Keratinocyte (primary cell): ENCODE results near the gene PLSCR4. TPM values are rescaled to one million over a fixed set of nuclear protein-coding genes. Genes with fewer than 3 reads are reported as not detected.

Source experiments
- DNase-seq: peaks from one replicate; pipeline ENCODE4 v3.0.0-alpha.2; 2011; ENCODE audit warnings: low read depth, missing footprints, low spot score
- FAIRE-seq: peaks from 2 replicates; lab custom pipeline; 2011; peaks lifted over from hg19 to GRCh38; lab: Jason Lieb, UNC
- H2AFZ ChIP-seq: 2 replicates; pipeline ENCODE4 v1.6.0; 2012; ENCODE audit warnings: low read length, control low read depth, inconsistent platforms; ENCODE audit not compliant: control insufficient read depth
- H3K27ac ChIP-seq: 2 replicates; pipeline ENCODE4 v1.5.1; 2011; ENCODE audit warnings: low read length; ENCODE audit not compliant: control insufficient read depth, insufficient read depth
- H3K27me3 ChIP-seq: 3 replicates; pipeline ENCODE4 v1.6.0; 2011; ENCODE audit warnings: low read length; ENCODE audit not compliant: control insufficient read depth, insufficient read depth; ENCODE audit errors: extremely low read depth
- H3K36me3 ChIP-seq, 2 experiments: 2 replicates in 1 of 2; 3 replicates in 1 of 2; pipeline ENCODE4 v1.5.1; 2011; ENCODE audit warnings: low read length in 2 of 2, mild to moderate bottlenecking in 1 of 2; ENCODE audit not compliant: control insufficient read depth in 2 of 2, insufficient read depth in 2 of 2; ENCODE audit errors: extremely low read depth in 1 of 2
- H3K4me1 ChIP-seq: 3 replicates; pipeline ENCODE4 v1.5.1; 2011; ENCODE audit warnings: low read length; ENCODE audit not compliant: control insufficient read depth, insufficient read depth; ENCODE audit errors: extremely low read depth
- H3K4me2 ChIP-seq: 3 replicates; pipeline ENCODE4 v1.6.0; 2011; ENCODE audit warnings: low read depth, low read length; ENCODE audit not compliant: control insufficient read depth, insufficient read depth; ENCODE audit errors: extremely low read depth
- H3K4me3 ChIP-seq, 3 experiments: fragments of 200-600 bp in 1 of 3; sonication (generic) in 1 of 3; 2 replicates in 2 of 3; 3 replicates in 1 of 3; pipeline ENCODE4 v1.5.1; 2011 to 2016; ENCODE audit warnings: low read length in 3 of 3, mild to moderate bottlenecking in 3 of 3, control low read depth in 2 of 3, inconsistent platforms in 1 of 3, low read depth in 1 of 3, mixed read lengths in 1 of 3, mixed run types in 1 of 3, moderate library complexity in 1 of 3; ENCODE audit not compliant: control insufficient read depth in 2 of 3, insufficient read depth in 2 of 3; ENCODE audit errors: extremely low read depth in 1 of 3
- H3K79me2 ChIP-seq: 2 replicates; pipeline ENCODE4 v1.6.0; 2012; ENCODE audit warnings: low read length; ENCODE audit not compliant: control insufficient read depth, insufficient read depth
- H3K9ac ChIP-seq: 3 replicates; pipeline ENCODE4 v1.6.0; 2011; ENCODE audit warnings: low read length; ENCODE audit not compliant: control insufficient read depth, insufficient read depth; ENCODE audit errors: extremely low read depth
- H3K9me1 ChIP-seq: 3 replicates; pipeline ENCODE4 v1.6.0; 2011; ENCODE audit warnings: low read length; ENCODE audit not compliant: control insufficient read depth, insufficient read depth; ENCODE audit errors: extremely low read depth
- H3K9me3 ChIP-seq: 2 replicates; pipeline ENCODE4 v1.5.1; 2012; ENCODE audit warnings: low read depth, low read length; ENCODE audit not compliant: control insufficient read depth
- H4K20me1 ChIP-seq: 3 replicates; pipeline ENCODE4 v1.6.0; 2011; ENCODE audit warnings: low read length; ENCODE audit not compliant: control insufficient read depth, insufficient read depth; ENCODE audit errors: extremely low read depth
- EZH2 ChIP-seq: IDR thresholded peaks from one replicate; pipeline ENCODE4 v1.6.1; 2012; ENCODE audit warnings: inconsistent platforms, mild to moderate bottlenecking, low read length, moderate library complexity
- dilution Hi-C: fragments of 300-500 bp; cut with MboI; formaldehyde crosslinking; loops from one replicate; pipeline ENCODE4 v1.7.0; 2020; ENCODE audit warnings: low sequenced_read_pairs; ENCODE audit not compliant: extremely low pct_ligation_motif_present
- polyA plus RNA-seq, 5 experiments: library from polyadenylated mRNA; depleted of rRNA in 3 of 5; stranded (reverse) in 3 of 5; stranded (forward) in 1 of 5; unstranded in 1 of 5; fragments of >200 nt; gene quantifications; 1 replicate in 1 of 5; 2 replicates in 3 of 5; 3 replicates in 1 of 5; pipeline versions ENCODE4 v1.2.1 to v1.2.3, GENCODE V29; 2011 to 2012; ENCODE audit warnings: missing spikeins in 2 of 5, low read depth in 1 of 5, low replicate concordance in 1 of 5
- TF ChIP-seq, protein P1 (sequence below), 3 experiments: IDR thresholded peaks in 1 of 3; conservative IDR thresholded peaks in 1 of 3; optimal IDR thresholded peaks in 1 of 3; 2 replicates in 2 of 3; 3 replicates in 1 of 3; pipeline versions ENCODE3 to v1.5.1; 2011; ENCODE audit warnings: low read length in 3 of 3, mild to moderate bottlenecking in 3 of 3, moderate library complexity in 2 of 3, control low read depth in 1 of 3, inconsistent platforms in 1 of 3; ENCODE audit not compliant: insufficient read depth in 2 of 3; ENCODE audit errors: extremely low read depth in 1 of 3

Gene PLSCR4
- polyA plus RNA-seq, 1 donor (not counting 4 experiments of a cell fraction or from before 2014, with no cell fraction given): 1.5 TPM

DNA sequence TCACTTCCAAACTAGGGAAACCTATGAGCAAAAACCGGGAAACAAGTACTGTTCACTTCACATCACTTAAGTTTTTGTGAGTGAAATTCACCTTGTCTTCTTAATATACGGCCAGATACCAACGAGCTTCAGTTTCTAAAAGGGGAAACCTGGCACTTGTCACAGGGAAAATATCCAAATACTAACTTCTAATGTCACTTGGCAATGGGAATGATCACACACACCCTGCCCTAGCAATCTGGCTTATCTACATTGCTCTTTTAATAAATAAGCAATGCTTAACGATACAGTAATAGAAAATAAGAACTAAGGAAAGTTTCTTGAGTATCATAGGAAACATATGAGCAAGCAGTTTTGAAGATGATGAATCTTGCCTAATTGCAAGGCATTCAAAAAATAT, 55.3 kb downstream of the PLSCR4 start:
- Histone ChIP-seq H3K4me1 (no peaks in the 10 kb centered on the region), H3K9me3 (no peaks in the 10 kb centered on the region), H3K9me1 (no peaks in the 10 kb centered on the region), H2AFZ (no peak overlapping the region), H3K36me3 (no peaks in the 10 kb centered on the region), H4K20me1 (no peaks in the 10 kb centered on the region), H3K9ac (no peak overlapping the region), H3K4me3 (no peak overlapping the region), H3K79me2 (no peaks in the 10 kb centered on the region), H3K27ac (no peak overlapping the region), H3K4me2 (no peak overlapping the region), H3K27me3 (no peaks in the 10 kb centered on the region)
- DNase-seq: no peak
- TF ChIP-seq, protein P1, sequence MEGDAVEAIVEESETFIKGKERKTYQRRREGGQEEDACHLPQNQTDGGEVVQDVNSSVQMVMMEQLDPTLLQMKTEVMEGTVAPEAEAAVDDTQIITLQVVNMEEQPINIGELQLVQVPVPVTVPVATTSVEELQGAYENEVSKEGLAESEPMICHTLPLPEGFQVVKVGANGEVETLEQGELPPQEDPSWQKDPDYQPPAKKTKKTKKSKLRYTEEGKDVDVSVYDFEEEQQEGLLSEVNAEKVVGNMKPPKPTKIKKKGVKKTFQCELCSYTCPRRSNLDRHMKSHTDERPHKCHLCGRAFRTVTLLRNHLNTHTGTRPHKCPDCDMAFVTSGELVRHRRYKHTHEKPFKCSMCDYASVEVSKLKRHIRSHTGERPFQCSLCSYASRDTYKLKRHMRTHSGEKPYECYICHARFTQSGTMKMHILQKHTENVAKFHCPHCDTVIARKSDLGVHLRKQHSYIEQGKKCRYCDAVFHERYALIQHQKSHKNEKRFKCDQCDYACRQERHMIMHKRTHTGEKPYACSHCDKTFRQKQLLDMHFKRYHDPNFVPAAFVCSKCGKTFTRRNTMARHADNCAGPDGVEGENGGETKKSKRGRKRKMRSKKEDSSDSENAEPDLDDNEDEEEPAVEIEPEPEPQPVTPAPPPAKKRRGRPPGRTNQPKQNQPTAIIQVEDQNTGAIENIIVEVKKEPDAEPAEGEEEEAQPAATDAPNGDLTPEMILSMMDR (optimal IDR thresholded peaks at IDR 0.05 in 1 of 3, IDR thresholded peaks at IDR 0.05 in 1 of 3, conservative IDR thresholded peaks at IDR 0.05 in 1 of 3; ENCODE audit: extremely low read depth in 1 of 3, insufficient read depth in 2 of 3, low read length in 3 of 3): no peak
- TF ChIP-seq EZH2: no peak
- FAIRE-seq: no peak
- dilution Hi-C loops: no loop called here

DNA sequence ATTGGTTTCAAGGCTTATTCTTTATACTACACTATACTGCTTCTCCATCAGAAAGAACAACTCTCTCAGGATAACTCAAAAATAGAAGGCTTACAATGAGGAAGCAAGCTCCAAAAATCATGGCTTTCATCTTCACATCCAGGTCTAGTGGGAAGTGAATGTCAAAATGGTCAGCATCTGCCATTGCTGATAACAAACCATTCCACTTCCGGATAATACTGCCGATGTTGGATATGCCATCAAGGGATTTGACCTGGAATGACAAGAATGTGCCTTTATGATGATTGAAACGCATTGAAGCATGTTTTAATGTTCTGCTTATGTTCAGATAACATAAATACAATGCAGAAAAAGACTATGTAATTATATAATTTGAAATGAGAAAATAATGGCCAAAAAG, 55.9 kb downstream of the PLSCR4 start:
- Histone ChIP-seq H3K4me3 (no peak overlapping the region), H3K79me2 (no peaks in the 10 kb centered on the region), H3K36me3 (no peaks in the 10 kb centered on the region), H3K27me3 (no peaks in the 10 kb centered on the region), H3K4me1 (no peaks in the 10 kb centered on the region), H3K9ac (no peak overlapping the region), H4K20me1 (no peaks in the 10 kb centered on the region), H3K9me1 (no peaks in the 10 kb centered on the region), H3K4me2 (no peak overlapping the region), H3K9me3 (no peaks in the 10 kb centered on the region), H2AFZ (no peak overlapping the region), H3K27ac (no peak overlapping the region)
- dilution Hi-C loops: no loop called here
- no peak for TF ChIP-seq EZH2
- TF ChIP-seq, protein P1 (optimal IDR thresholded peaks at IDR 0.05 in 1 of 3, IDR thresholded peaks at IDR 0.05 in 1 of 3, conservative IDR thresholded peaks at IDR 0.05 in 1 of 3; ENCODE audit: extremely low read depth in 1 of 3, insufficient read depth in 2 of 3, low read length in 3 of 3): no peak
- DNase-seq (no peak), FAIRE-seq (no peak)
